Fibroblast of pulmonary artery (primary cell): Measurements from ENCODE around the gene AREG.

Experiments
- DNase-seq: peaks from one replicate; pipeline ENCODE4 v3.0.0-alpha.2; 2010; ENCODE audit warnings: low read depth
- H3K4me3 ChIP-seq: replicated peaks from 2 replicates; pipeline ENCODE4 v1.5.1; 2011; ENCODE audit warnings: low read depth, mild to moderate bottlenecking, control low read depth, low read length, moderate library complexity
- CTCF ChIP-seq: IDR thresholded peaks from 2 replicates; pipeline ENCODE4 v1.5.1; 2011; ENCODE audit warnings: mild to moderate bottlenecking, control low read depth, low read length, inconsistent platforms; ENCODE audit errors: missing control alignments

The AREG gene

GRCh38 chr4:74475091-74475800 is 30.3 kb downstream of the AREG start:
- no peak for DNase-seq
- H3K4me3 ChIP-seq = no peak overlapping the region
- no peak for TF ChIP-seq CTCF

DNA sequence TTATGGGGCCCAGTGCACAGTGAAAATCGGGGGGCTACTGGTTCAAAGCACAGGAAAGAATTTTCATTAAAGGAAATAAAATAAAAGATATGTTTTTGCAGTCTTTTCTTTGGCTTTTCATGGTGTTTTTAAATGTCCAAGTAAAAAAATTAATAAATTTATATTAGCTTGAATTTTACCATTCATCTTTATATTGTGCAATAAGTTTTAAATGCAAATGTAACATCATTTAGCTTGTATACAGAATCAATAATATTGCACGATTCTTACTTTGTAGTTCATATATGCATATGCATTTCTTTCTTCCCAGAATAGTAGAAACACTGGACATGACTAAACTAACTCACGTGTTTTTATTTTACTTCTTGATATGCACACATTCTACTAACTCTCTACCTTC is 31.0 kb downstream of the AREG start:
- no peak overlapping the region for H3K4me3 ChIP-seq
- no peak for TF ChIP-seq CTCF
- DNase-seq = no peak

DNA sequence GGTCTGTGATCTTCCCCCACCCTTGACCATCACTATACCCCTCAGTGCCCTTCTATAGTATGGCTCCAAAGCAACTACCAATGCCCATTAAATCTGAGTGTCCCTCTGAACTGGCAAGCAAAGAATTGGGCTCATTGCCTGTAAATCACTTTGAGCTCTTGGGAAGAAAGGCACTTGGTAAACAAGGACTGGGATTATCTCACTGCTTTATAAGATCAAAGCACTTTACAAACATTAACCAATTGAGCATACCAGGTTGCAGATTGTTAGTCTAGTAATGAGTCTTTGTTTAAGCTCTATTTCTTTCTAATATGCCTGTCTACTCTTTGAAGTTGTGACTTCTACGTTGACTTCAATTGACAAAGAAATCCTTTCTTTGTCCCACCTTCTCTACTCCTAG is 34.1 kb downstream of the AREG start:
- TF ChIP-seq CTCF = no peak
- no peak overlapping the region for H3K4me3 ChIP-seq
- no peak for DNase-seq

DNA sequence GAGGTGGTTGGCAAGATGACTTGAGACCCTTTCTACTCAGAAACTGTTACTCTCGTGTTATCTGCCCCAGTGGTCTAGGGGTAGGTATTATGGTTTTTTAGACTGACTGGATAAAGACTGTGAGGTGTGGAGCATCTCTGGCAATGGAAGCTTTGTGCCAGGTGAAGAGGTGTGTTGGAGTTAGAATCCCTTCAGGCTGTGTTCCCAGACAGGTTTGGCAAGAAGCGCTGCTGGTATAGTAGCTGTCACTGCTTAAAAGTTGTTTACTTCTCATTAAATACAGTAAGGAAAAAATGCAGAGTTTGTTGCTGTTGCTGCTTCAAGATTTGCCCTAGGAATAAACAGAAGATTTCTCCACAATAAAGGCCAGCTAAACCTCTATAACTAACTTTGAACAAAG is 35.3 kb downstream of the AREG start:
- no peak for DNase-seq
- TF ChIP-seq CTCF = no peak
- H3K4me3 ChIP-seq = no peak overlapping the region

- DNase-seq = no peak
- no peak overlapping the region for H3K4me3 ChIP-seq
- TF ChIP-seq CTCF = no peak
Measured at GRCh38 chr4:74481891-74482609, 37.1 kb downstream of the AREG start.

DNA sequence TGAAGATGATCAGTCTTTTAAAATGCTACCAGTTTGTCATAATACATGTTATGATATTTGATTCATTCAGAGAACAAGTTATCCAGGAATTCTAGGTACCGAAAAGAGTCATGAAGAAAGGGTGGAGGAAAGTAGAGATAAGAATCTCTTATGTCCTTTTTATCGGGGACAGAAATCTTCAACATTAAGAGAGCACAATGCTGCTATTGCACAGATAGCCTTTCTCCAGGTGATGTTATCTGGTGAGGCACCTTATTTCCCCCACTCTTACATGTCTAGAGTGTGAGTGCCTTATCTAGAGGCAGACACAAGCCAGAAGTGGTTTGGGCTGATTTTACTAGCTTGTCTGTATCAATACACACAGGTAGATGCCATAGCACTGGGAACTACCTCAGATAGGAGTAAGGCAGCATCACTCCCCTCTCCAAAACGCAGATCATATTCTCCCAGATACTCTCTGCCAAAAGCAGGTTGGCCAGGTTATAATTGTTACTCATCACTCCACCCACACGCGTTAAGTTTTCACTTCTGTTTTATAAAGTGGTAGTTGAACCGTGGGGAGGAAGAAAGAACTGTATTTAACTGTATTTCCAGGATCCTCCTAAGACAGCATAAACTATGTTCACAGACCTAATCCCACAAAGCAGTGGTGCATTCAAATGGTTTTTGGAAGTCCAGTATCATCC is 38.4 kb downstream of the AREG start:
- TF ChIP-seq CTCF = no peak
- no peak overlapping the region for H3K4me3 ChIP-seq
- no peak for DNase-seq
